GM18858 (cell line): ENCODE results near the gene TRIM16.
"Not testable (repeated sequence)": the region's sequence is repeated elsewhere in the genome, so short reads cannot be mapped to it uniquely, and the experiment has no call there.

Experiments
- ATAC-seq: cut with Tn5 transposase; IDR thresholded peaks from one replicate; pipeline ENCODE4 v1.9.1; 2021; ENCODE audit not compliant: unreplicated experiment

TRIM16 gene

DNA sequence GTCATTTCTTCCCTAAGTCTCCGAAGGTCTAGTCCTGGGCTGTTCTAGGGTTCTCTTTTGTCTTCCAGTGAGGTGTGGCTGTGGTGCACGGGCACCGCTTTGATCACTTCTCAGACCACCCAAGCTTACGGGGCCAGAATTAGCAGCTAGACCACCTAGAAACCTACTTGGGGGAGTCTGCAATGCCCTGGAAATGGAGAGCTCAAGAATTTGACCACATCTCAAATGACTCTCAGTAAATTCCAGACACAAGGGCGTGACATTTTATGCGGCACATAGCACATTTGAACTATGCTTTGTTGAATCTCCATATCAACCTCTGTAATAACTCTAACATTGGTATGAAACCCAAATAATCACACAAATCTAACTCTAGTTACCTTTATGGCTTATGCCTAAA lies 24.9 kb downstream of the TRIM16 start:
- no peak for ATAC-seq

DNA sequence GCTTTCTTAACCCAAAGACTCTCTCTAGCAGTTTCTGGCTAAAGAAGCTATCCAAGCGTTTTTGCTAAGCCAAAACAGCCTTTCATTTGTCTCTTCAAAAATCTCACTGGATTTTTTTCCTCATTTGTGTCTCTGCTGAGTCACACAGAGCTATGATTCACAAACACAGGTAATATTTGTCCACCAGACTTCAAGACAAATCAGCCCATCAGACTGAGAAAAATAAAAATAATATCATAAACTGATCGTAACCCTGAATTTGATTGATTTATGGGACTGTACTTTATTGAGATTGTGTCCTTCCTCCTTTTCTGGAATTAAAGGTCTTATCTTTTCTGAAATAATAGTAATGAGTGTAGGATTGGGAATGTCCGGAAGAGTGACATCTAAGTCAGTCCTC lies 25.8 kb downstream of the TRIM16 start:
- ATAC-seq = no peak

DNA sequence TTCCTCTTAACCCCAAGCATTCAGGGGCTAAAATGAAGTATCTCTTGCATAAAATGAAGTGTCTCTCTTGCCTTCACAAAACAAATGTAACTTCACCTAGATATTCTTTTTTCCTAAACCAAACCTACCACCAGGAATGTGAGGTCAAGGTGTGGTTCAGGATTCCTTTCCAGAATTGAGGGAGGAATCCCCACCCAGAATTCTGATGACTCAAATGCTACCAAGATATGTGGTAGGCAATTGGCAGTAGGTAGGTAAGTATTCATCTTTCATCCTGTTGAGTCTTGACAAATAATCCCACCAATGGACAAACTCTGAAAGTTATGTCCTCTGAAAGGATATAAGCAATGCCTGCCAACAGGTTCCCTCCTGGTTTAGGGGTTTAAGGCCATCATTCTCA lies 26.2 kb downstream of the TRIM16 start:
- ATAC-seq = no peak

DNA sequence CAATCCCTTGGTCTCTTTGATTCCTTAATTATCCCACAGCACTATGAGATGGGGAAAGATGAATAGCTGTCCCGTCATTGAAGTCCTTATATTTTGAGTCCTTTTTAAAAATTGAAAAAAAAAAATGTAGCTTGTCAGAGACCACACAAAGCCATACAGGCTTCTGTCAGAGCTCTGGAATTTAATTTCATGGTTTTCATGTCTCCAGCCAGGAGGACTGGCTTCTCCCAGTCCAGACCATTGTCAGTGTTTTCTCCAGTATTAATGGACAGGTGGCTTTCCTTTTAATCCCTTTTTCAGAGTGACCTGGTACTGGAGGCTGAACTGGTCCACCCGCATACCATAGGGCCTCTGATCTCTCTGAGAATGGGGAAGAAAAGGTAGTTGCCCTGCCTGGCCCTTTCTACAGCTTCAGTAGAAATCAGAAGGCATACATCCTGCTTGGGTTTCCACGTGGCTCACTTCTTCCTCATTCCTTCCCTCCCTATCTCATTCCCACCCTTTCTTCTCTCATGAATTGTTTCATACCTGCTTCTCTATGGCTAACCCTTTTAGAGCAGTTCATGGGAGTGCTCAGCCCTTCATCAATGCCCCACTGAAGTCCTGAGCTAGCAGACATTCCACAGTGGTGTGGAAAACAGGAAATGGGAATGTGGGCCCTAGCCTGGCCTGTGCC lies 29.1 kb downstream of the TRIM16 start:
- no peak for ATAC-seq

DNA sequence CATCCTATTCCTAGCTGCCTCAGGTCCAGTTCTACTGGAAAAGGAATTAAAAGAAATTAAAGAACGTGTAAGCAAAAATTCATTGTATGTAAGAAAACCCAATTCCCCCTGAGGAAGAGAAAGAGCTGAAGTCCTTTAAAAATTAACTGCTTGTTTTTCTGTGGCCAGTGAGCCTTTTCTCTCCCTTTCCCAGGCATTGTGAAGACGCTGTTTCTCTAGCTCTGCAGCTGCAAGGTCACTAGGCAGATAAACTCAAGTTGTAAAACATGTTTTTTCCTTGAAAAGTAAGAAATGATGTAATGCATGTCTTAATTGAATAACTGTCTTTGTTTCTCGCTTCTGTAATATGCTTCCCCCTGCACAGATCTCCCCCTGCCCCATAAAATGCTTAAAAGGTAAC lies 29.7 kb downstream of the TRIM16 start:
- ATAC-seq = not testable (repeated sequence)

DNA sequence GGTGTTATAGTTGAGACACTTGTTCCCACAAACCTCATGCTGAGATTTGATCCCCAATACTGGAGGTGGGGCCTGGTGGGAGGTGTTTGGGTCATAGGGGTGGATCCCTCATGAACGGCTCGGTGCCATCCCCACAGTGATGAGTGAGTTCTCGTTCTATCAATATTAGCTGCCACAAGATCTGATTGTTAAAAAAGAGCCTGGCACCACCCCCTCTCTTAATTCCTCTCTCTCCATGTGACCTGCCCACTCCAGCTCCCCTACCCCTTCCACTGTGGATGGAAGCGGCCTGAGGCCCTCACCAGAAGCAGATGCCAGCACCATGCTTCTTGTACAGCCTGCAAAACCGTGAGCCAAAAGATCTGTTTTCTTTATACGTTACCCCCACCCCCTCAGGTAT lies 31.2 kb downstream of the TRIM16 start:
- ATAC-seq = no peak

DNA sequence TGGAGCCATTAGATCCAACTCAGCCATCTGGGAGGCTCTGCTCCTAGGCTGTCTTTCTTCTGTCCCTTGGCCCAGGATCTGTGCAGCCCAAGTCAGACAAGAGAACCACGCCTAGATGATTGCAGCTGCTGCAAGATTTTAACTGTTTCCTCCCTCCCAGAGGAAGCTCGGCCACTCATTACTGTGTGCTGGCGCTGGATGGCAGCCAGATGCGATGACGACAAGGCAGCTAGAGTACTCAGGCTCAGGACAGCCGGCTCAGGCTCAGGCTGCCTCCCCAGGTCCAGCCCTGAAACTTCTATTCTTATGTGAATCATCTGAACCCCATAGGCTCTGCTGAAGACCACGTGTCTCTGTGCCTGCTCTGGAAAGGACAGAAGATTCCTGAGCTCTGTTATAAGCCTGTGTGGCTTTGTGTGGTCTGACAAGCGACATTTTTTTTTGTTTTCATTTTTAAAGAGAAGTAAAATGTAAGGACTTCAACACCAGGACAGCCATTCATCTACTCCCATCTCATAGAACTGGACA lies 32.5 kb downstream of the TRIM16 start:
- ATAC-seq = peak; percentile 87

DNA sequence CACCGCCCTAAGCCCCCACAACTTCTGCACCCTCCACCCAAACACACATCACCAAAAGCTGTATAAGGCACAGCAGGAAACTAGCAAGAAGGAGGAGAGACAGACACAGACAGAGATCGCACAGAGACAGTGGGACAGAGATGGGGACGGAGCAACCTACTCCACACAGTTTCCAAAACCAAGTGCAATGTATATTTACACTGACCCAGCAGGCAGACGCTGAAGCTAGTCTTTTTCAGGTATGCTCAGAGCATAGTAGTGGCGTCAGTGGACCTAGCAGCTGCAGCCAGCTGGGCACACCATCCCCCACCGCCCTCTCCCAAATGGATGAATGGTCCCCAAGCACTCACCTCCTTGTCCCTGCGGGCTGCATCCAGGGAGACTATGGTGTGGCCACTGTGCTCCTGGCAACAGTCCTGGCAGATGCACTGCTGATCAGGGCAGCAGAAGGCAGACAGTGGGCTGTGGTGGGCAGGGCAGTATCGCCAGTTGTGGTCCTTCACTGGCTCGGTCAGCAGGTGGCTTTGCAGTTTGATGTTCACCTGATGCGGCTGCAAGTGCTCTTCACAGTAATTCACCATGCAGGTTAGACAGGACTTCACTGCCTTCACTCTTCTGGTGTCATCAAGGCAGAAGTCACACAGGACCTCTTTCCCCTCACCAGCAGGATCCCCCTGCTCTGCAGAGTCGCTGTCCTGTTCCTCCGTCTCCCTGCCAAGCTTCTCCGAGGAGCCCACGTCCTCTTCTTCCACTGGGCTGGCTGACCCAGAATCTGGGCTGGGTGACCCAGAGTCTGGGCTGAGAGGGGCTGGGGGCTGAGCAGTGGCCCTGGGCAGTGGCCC lies 33.1 kb downstream of the TRIM16 start:
- ATAC-seq = no peak

DNA sequence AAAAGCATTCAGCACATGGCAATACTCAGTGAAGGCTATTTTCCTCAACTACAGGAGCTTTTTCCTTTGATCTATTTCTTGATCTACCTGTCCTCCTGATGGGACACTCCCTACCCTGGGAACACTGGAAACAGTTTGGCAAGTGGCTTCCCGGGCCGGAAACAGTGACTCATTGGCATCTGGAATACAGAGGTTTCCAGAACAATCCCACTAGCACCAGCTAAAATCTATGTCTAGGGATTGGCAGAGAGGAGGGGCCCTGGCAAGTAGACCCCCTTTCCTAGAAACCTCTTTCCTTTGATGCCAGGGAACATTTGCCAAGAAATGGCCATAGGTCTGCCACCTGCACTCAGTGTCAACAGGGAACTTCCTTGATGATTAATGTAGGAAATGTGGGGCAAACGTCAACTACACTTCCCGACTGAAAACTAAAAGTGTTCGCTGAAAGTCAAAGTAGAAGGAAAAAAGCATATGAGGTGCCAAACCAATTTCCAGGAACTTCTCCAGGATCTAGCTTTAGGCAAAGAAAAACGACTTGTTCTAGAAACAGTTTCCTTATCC lies 34.2 kb downstream of the TRIM16 start:
- no peak for ATAC-seq

DNA sequence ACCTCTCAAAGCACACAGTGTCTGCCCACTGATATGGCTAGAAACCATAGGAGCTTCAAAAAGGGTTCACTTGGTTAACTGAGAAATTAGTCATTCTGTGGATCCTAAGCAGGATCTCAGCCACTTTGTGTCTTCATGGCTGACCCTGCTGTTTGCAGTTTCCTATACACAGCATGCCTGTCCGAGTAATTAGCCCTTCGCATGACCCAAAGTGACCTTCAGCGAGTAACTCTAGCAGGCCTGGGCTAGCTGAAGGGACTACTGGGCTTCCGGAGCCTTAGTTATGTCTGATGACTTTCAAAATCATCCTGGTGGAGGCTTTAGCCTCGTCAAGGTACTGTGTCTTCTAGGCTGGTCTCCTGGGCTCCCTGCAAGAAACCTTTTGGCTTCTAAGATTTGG lies 35.7 kb downstream of the TRIM16 start:
- no peak for ATAC-seq

DNA sequence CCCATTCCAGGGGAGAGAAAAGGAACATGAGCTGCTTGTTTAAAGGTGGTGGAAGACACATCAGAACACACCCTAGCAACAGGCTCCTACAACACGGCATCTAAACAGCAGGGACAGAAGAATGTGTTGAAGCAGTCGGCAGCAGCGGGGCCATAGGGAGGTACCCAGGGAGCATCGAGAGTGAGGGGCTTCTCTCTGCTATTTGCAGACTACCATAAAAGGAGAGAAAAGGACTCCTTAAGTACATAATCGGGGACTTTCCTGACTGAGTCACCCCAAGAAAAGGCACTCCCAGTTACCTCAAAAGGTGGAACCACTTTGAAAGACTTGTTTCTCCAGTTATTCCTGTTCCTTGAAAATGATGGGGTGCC lies 38.2 kb downstream of the TRIM16 start:
- not testable (repeated sequence) for ATAC-seq

DNA sequence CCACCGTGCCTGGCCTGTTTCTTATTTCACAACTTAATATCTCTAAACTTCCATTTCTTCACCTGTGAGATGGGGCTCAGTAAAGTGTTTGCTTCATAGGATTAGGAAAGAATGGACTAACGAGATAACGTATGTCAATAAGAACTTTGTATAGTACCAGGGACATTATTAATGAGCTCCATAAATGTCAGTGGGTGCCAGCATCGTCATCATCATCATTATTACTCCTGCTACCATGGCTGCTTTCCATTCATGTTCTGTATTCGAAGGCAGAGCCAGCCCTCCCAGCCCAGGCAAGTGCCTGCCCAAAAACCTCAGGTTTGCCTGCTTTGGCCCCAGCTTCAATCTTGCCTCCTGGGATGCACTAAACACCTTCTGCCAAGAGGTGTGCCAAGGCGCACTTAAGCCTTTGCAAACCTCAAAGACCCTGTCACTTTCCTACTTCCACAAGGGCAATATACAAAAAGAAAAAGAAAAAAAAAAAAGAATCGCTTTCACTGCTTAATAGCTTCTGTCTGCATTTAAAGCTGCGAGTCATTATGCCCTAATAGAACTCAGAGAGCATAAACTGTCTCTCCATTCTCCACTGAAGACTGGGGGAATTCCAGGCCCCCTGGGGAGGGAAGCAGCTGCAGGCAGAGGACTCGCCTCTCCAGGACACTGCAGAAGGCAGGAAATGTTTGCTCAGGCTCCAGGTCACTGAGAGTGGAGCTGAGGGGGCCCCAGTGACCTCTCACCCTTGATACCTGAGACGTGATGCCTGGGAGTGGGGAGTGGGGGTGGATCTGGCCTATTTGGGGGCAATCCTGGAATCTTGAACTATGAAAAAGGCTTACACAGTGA lies 38.8 kb downstream of the TRIM16 start:
- not testable (repeated sequence) for ATAC-seq

DNA sequence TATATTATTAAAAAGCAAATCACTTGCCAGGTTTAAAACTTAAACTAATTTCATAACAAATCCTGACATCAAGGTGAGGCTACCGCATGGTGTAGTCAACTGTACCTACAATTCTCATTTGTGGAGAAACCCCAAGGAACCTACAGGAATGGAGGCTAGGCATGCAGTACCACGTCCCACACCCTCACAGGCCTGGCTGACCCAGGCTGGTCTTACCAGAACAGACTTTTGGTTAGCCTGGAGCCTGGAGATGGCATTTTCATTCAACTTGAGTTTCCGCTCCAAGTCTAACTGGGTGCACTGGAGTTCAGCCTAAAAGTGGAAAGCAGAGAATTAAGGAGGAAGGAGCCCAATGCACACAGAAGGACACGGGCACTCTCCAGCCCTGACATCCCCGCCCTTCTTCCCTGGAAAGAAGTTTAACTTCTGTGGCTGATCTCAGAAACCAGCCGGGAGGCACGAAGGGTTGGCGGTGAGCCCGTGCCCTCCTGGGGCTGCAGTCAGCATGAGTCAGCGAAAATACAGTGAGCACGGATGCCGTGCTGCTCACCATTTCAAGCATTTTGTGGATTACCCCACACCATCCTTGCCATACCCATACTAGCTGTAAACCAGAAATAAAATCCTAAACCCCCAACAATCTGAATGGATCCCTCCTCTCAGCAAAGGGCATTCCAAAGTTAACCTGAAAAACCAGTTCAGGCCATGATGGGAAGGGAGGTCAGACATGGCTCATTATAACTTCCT lies 41.4 kb downstream of the TRIM16 start:
- ATAC-seq = not testable (repeated sequence)

DNA sequence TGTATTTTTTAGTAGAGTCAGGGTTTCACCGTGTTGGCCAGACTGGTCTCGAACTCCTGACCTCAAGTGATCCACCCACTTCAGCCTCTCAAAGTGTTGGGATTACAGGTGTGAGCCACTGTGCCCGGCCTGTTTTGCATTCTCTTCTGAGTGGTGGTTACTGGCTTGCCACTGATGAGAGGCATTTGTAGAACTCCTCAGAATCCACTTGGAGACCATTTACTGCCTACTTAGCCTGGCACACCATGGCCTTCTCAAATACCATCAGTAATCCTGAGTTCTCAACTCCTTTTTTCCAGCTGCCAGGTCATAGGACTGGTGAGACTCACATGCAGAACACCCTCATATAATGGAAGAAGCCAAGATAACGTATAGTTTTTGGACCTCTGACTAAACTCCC lies 42.1 kb downstream of the TRIM16 start:
- not testable (repeated sequence) for ATAC-seq

DNA sequence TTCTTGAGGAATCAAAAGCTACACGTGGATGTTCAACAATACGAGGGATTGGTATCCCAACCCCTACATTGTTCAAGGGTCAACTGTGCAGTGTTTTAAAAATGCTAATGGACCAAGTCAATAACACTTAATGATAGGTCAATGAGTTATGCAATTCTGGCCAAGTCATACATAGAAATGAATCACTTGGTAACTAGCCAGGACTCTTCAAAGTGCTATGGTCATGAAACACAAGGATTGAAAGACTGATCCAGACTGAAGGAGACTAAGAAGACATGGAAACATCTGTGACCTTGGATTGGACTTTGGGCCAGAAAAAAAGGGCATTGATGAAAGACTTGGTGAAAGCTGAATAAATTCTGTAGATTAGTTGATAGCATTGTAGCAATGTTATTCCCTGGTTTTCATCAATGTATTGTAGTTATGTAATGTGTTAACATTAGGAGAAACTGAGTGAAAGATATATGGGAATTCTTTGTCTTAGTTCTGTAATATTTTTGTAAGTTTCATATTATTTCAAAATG lies 53.1 kb downstream of the TRIM16 start:
- ATAC-seq = not testable (repeated sequence)

DNA sequence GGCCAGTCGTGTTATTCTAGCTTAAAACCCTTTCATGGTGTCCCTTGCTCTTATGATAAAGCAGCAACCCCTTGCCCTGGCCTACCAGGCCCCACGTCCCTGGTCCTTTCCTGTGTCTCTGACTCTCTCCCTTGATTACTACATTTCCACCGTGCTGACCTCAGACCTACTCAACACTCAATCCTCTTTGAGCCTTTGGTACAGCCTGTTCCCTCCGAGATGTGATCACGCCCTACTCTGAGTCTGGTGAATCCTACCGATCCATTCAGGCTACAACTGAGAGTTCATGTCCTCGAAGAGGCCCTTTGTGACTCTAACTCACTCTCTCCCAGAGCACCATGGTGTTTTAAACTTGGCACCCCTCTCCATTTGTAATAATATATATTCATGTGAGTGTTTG lies 54.1 kb downstream of the TRIM16 start:
- ATAC-seq = not testable (repeated sequence)

DNA sequence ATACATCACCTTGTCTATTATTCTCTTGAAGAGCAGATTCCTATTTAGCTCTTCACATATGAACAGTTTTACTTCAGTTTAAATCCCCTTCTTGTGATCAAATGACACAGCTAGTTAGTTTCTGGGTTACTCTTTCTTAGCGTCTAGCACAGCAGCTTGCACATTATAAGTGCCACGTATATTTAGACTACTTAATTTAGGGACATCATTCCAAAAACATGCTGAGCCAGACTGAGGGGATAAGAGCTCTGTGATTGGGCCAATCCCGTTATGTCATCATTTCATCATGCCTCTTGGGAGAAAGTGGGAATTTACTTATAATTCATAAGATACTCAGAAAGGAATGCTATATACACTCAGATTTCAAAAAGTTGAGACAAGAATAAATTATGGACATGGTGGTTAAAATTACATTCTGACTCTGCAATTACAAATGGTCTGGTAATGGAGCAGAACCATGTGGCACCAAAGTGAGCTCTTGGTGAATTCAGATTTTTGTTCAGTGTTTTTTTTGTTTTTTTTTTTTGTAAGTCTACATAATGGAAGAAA lies 60.4 kb downstream of the TRIM16 start:
- ATAC-seq = not testable (repeated sequence)

DNA sequence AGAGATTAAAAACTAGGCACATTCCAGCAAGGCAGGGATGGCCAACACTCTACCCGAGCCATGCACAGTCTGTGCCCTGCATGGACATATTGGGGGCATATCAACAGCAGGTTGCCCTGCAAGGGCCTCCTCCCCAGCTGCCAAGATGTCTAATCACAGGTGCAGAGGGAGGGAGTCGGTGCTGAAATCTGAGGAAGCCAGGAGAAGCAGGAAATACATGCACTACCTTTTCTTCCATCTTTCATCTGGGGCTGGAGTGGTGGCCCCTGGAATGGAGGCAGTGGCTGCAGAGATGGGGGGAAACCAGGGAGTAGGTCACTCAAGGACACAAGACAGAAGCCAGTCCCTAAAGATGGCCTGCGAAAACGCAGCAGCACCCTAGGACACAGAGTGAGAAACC lies 60.9 kb downstream of the TRIM16 start:
- not testable (repeated sequence) for ATAC-seq

DNA sequence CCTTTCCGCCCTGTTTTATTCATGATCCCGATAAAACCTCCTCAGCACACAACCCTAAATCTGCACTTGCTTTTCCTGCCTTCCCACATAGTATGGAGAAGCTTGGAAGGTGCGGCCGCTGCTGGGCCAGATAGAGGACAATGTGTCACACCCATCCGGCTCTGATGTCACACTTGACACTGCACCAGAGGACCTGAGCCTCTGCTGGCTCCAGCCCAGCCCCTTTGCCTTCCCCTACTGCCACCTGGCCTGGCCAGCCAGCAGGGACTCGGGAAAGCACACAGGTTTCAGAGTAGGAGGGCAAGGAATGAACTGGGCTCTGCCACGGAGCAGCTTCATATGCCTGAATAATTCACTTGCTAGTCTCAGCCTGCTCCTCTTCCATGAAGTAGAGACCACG lies 62.0 kb downstream of the TRIM16 start:
- ATAC-seq = not testable (repeated sequence)
